SKM-1 (cell line): ENCODE measurements around the gene DRC3.
"Not testable (repeated sequence)": the region's sequence is repeated elsewhere in the genome, so short reads cannot be mapped to it uniquely, and the experiment has no call there.

Experiments
- DNase-seq: peaks from one replicate; lab custom pipeline; 2025; ENCODE audit not compliant: unreplicated experiment; lab: John Stamatoyannopoulos, UW

DRC3 gene, protein sequence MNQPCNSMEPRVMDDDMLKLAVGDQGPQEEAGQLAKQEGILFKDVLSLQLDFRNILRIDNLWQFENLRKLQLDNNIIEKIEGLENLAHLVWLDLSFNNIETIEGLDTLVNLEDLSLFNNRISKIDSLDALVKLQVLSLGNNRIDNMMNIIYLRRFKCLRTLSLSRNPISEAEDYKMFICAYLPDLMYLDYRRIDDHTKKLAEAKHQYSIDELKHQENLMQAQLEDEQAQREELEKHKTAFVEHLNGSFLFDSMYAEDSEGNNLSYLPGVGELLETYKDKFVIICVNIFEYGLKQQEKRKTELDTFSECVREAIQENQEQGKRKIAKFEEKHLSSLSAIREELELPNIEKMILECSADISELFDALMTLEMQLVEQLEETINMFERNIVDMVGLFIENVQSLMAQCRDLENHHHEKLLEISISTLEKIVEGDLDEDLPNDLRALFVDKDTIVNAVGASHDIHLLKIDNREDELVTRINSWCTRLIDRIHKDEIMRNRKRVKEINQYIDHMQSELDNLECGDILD

DNA sequence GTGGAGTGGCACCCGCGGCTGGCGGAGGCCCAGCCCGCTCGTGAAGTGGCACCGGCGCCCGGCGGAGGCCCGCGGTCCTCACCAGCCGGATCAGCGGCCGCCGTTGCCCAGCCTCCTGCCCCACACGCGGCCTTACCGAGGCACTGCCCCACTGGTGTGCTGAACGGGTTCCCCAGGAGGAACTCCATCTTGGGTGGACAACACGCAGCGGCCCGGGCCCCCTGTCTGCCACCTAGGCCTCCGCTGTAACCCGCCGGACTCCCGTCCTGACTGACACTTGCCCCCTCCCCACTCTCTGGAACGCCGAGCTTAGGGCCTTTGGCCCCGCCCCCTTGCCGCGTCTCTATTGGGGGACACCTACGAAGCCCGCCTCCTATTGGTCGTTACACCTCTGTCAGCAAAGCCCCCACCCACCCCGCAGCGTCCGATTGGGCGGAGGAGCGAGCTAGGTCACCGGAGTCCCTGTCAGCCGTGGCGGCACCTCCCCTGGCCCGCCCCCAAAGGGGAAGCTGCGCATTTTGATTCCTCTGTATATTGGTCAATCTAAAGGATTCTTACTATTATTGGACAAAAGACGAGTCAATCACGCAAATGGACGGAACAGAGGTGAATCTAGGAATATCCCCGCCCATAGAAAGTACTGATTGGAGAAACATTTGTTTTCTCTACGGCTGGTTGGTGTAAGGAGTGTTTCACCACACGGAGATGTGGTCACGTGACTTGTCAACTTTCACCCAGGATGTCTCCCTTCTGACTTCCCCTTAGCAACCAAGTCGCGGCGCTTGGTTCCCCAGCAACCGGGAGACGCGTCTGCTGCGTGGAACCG, at the start of gene DRC3, which contains the start of gene TOM1L2:
DRC3 (plus strand) TSS at position 737 of the 826 bp plus-strand sequence. CDS start 4,737 bp downstream, outside the sequence.
TOM1L2 (minus strand) TSS at position 275 of the 826 bp plus-strand sequence; CDS start at position 188, 87 bp downstream.
- peak; percentile 99 for DNase-seq

DNA sequence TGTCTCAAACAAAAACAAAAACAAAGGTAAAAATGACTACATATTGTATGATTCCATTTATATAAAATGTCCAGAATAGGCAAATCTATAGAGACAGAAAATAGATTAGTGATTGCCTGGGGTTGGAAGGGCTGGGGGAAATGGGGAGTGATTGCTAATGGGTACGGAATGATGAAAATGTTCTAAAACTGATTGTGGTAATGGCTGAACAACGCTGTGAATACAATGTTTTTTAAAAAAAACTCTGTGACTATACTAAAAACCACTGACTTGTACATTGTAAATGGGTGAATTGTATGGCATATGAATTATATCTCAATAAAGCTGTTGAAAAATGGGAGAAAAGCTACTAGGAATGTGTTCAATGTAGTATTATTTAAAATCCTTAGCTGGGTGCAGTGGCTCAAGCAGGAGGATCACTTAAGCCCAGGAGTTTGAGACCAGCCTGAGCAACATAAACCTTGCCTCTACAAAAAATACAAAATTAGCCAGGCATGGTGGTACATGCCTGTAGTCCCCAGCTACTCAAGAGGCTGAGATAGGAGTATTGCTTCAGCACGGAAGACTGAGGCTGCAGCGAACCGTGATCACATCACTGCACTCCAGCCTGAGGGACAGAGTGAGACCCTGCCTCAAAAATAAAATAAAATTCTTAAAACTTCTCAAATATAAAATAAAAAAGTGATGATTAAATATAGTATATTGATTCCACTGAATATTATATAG, 48.4 kb upstream of the DRC3 start:
- no peak for DNase-seq

DNA sequence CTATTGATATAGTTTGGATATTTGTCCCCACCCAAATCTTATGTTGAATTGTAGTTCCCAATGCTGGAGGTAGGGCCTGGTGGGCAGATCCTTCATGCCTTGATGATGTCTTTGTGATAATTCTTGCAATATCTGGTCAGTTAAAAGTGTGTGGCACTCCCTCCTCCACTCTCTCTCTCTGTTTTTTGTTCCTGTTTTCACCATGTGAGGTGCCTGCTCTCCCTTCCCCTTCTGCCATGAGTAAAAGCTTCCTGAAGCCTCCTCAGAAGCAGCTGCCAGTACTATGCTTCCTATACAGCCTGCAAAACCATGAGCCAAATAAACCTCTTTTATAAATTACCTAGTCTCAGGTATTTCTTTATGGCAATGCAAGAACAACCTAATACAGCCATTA, 47.8 kb upstream of the DRC3 start:
- peak; percentile 48 for DNase-seq

DNA sequence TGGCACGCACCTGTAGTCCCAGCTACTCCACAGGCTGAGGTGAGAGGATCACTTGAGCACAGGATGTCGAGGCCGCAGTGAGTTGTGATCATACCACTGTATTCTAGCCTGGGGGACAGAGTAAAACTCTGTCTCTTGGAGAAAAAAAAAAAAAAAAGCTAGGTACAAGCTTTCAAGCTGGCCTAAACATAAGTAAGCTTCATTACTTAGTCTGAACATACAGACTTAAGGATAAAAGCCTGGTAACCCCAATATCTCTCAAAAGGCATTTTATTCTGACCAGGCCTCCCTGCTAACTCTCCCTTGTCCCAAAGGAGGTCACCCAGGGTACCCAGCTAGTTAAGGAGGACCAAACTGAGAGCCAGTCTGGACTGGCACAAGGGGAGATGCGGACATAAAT, 46.6 kb upstream of the DRC3 start:
- DNase-seq: no peak

DNA sequence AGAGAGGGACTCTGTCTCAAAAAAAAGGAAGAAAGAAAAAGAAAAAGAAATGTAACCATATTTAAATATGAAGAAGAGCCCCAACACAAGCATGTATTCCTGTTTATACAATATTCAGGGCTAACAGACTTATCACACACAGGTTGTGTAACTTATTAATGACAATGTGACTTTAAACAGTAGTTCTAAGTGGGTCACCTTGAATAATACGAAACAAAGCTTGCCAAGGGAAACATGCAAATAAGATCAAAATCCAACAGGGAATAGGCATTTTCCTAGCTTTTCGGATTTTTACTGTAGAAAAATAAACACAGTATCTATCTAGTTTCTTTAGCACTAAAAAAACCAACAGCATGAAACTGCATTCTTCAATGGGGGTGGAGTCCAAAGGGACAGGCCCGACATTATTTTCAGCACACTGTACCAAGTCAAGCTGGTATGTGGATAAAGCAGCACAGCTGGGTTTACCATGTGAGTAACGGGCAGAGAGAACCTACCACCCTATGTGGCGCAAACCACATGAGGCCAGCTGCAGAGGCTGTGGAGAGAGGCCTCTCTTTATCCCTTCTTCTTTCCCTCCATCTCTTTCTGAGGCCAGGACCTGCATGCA, 45.7 kb upstream of the DRC3 start:
- DNase-seq: no peak

DNA sequence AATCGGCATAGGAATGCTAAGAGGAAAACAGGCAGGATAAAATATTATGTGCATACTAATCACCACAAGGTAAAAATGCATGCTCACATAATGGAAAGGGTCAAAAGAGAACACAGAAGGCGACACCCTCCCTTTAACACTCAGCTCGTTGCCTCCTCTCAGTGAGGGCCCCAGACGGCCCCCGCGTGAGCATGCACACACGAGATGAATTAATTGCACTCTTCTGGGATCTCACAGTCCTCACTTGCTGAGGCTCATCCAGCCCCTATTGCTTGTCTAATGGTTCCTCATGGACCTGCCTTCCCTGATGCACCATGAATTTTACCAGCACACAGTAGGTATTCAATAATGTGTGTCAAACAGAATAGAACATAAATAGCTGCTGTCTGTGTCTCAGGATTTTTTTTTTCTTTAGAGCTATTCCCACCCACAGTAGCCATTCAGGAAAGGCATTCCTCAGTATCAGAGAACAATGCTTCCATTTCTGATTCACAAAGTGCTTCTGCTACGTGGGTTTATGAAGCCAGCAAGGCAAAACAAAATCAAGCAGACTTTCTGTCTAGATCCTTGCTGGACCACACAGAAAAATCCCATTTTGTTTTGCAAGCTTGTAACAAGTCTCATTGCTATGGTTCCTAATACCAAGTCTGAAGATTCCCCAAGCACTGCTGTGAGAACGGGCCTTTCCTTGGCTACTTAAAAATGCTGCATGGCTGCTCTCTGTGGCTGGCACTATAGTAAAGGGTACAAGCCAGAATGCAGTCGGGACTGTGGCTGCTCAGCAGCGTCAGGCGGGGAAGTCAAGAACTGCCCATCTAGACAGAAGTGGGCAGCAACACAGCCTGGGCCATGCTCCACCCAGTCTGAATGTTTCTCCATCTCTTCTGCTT, 44.0 kb upstream of the DRC3 start:
- DNase-seq: no peak

DNA sequence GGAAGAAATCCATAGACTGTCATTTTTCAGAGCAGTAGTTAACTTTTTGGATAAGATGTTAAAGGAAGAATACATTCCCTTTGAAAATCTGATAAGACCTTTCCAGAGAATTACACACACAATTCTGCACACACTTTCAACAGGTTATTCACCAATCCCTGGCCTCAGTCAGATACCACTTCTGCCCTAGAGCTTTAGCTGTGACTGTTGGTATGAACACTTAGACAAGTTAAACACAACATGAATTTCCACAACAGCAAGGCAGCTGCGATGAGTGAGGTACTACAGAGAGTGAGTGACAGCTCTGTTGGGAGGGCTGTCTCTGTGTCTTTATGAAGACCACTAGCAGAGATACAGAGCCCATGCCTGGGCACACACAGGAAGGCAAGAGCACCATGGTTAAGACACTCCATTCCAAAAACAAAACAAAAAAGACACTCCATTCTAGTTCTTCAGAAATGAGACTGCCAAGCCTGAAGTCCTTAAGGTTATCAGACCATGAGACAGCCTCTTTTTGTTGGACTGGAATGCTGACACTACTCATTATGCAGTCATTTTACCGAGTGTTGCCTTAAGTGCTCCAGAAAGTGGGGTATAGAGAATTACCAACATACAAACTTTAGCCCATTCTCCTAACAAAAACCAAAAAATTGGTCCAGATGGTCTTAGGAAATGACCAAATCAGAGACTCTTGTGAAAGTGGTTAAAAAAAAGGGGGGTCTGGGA, 42.8 kb upstream of the DRC3 start:
- DNase-seq: no peak

DNA sequence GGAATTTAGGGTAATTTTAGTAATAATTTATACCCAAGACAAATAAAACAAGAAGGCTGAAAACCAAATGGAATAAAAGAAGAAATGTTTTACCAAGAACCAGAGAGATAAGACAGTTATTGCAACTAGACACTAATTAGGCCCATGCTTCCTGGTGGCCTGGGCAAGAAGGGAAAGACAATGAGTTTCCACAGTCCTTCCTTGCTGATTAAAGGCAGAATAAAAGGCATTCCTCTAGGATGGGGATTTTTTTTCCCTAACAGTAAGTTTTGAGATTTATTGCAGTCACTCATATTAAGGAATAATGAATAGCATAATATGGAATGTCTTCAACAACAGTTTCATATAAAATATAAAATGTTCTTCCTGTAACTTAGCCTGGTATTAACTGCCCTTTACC, 42.0 kb upstream of the DRC3 start:
- no peak for DNase-seq

DNA sequence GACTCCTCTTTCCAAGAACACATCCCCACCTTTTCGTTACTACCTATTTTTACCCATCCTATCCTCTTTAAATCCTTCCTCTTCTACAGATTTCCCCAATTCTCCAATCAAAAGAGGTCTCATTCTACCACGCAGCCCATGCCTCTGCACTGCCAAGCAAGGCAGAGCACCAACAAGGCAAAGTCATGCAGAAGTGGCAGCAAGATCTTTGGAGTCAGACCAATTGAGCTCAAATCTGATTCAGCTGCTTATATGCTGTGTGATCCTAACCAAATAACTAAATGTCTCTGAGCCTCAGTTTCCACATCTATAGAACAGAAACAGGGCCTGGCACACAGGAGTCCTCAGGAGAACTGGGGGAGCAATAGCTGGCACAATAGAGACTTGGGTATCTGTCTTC, 41.5 kb upstream of the DRC3 start:
- no peak for DNase-seq

DNA sequence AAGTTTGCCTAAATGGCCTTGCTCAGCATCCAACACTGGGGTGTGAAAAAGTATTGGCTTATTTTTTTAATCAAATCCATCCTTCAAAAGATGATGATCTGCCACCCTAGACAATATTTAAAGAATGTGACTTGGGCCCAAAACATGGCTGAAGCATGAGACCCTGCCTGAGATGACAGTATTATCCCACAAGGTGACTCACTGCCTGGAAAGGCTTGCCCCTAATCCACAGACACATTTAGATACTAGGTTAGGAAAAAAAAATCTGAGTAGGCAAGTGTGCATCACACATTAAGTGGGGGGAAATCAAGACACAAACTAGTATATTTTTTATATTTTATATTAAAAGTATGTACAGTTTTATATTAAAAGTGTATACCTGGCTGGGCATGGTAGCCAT, 38.9 kb upstream of the DRC3 start:
- no peak for DNase-seq

DNA sequence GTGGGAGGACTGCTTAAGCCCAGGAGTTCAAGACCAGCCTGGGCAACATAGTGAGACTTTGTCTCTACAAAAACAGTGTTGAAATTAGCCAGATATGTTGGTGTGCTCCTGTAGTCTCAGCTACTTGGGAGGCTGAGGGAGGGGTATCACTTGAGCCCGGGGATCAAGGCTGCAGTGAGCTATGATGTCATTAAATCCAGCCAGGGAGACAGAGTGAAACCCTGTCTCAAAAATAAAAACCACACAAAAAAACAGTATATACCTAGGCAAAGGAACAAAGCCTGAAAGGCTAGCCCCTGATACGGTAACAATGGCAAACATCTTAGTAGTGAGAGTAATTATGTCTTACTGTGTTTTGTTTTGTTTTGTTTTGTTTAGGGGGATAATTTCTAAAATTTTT, 38.4 kb upstream of the DRC3 start:
- no peak for DNase-seq

DNA sequence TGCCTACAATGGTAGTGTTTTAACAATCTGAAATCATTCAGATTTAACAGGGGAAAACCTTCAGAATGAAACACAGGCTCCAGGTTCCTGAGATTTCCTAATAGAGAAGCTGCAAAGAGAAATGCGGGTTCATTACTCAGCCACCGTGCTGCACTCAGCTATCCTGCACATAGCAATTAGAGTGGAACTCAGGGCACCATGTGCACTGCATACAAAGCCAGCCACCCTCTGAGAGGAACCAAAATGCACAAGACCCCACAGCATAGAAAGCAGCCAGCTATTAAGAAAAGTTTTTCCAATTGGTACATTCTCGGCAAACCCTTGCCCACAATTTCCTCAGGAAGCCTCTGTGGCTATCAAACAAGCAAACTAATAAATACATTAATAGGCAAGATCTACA, 37.9 kb upstream of the DRC3 start:
- no peak for DNase-seq

DNA sequence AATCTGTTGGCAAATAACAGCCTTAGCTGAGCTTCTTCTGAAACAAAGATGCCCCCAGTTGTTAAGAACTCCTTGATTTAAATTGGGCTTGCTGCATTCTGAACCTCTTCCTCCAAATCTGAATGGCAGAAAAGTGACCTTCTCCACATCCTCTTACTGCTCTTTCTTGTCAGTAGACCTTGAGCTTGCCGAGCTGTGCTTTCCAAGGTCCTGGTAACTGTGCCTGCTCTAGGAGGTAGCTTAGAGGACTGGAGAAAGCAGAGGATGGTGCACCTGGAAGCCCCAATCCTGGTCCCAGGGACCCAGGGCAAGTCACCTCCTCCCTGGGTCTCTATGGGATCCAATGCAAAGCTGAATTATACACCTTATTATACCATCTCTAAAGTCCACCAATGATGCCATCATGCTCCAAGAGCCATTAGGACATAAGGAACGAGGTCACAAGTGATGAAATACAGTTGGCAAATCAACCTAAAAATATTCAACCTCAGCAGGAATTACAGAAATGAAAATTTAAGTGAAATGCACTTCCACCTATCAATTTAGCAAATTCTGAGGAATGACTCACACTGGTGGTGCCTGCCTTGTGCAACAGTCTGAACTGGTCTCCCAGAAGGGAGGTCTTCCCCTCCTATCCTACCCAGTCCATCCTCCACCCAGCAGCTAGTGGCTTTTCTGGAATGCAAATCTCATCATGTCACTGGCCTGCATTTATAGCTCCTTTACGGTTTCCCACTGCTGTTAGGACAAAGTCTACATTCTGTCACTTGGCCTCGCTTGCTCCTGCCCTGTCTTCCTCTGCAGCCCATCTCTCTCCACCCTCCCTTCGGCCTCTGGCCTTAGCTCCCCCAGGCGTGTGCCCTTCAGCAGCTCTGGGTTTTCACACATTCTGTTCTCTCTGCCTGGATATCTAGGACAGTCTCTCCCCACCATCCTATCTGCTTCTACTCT, 37.1 kb upstream of the DRC3 start:
- peak; percentile 39 for DNase-seq

DNA sequence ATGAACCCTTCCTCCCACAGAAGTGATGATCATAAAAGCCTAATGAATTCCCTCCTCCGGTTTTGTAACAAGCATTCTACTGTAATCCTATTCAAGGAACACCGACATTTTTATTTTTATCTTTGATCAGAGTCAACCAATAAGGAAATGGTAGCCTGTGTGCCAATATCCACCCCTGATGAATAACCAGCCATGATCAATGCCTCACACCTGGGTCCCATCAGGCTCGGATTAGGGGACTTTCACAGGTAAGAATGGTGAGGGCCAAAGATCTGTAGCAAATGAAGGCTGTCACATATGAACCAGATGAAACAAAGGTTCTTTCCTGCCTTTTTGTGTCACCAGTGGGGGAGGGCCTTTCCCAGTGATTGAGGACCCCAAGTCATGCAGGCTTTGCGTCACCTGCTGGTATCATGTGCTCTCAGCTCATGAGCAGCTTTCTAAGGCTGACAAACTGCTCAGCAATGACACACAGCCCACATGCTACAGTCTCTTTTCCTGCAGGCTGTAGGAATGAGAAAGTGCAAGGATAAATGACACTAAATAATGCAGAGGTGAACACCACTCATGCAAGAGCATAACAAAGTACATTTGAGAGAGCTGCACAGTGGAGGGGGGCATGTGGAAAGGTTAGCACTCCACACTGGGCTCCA, 35.3 kb upstream of the DRC3 start:
- no peak for DNase-seq

DNA sequence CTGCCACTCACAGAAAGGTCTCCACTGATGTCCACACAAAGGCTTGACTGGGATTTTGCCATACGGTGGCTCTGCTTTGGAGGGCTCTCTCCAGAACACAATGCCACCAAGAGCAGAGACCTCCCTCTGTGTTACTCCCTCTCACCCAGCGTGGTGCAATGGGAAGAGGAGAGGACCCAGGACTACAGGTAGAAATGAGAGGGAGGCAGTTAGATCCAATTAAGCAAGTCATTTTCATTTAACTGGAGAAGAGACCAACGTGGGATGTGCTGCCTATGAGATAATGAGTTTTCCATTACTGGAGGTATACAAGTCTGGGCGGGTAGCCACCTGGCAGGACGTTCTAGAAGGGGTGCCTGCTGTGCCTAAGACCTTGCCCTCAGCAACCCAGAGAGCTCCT, 34.7 kb upstream of the DRC3 start:
- no peak for DNase-seq

DNA sequence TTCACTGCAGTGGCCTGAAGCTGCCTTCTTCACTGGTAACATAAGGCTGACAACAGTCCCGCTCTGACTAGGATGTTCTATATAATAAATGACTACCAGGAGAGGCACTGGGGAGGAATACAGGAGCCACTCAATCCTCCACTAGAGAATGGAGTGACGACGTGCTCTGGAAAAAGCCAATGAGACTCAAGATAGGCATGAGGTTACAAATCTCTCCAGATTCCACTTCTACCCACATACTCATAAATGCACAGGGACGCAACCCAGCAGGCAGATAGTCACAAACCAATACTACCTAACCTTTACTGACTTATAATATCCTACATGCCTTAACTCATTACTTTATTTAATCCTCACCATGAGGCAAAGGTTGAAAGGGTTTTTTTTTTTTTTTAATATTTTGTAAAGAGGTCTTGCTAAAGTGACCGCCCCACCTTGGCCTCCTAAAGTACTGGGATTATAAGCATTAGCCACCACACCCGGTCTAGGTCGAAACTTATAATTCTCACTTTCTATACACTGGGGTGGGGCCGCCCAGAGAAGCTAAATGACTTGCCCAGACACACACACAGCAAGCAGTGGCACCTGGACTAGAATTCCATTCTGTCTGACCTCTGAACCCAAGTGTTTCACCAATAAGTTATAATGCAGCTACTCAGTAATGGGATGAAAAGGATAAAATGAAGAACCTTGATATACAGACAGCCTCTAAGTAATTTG, 34.1 kb upstream of the DRC3 start:
- no peak for DNase-seq

DNA sequence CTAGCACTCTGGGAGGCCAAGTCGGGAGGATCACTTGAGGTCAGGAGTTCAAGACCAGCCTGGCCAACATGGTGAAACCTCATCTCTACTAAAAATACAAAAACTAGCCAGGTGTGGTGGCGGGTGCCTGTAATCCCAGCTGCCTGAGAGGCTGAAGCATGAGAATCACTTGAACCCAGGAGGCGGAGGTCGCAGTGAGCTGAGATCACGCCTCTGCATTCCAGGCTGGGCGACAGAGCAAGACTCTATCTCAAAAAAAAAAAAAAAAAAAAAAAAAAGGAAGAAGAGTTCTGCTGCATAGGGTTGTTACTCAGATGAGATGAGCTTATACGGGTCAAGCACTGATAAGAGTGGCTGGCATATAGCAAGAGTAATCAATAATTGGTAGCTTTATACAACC, 32.7 kb upstream of the DRC3 start:
- not testable (repeated sequence) for DNase-seq
